Suprapubic skin (tissue), 4 donors: Measurements from ENCODE around the gene WDR90.

Experiments used
- POLR2A ChIP-seq, 2 donors: fragments of 450-650 bp; IDR thresholded peaks; one replicate each; pipeline ENCODE4 v1.6.1; 2017; ENCODE audit warnings: antibody characterized with exemption in 2 of 2, mild to moderate bottlenecking in 2 of 2, moderate library complexity in 2 of 2
- POLR2AphosphoS5 ChIP-seq, 3 donors: sonication (generic); formaldehyde crosslinking; IDR thresholded peaks; one replicate each; pipeline ENCODE4 v1.6.1; 2017; ENCODE audit warnings: antibody characterized with exemption in 3 of 3
- TF ChIP-seq, protein P1 (sequence below), 2 donors: fragments of 200-600 bp in 1 of 2; fragments of 450-650 bp in 1 of 2; sonication (generic) in 1 of 2; IDR thresholded peaks; one replicate each; pipeline ENCODE4 v1.5.1; 2016 to 2019; ENCODE audit warnings: antibody characterized with exemption in 2 of 2, mild to moderate bottlenecking in 1 of 2, moderate library complexity in 1 of 2

- no peak for TF ChIP-seq POLR2A (IDR thresholded peaks at IDR 0.05)
- TF ChIP-seq, protein P1, sequence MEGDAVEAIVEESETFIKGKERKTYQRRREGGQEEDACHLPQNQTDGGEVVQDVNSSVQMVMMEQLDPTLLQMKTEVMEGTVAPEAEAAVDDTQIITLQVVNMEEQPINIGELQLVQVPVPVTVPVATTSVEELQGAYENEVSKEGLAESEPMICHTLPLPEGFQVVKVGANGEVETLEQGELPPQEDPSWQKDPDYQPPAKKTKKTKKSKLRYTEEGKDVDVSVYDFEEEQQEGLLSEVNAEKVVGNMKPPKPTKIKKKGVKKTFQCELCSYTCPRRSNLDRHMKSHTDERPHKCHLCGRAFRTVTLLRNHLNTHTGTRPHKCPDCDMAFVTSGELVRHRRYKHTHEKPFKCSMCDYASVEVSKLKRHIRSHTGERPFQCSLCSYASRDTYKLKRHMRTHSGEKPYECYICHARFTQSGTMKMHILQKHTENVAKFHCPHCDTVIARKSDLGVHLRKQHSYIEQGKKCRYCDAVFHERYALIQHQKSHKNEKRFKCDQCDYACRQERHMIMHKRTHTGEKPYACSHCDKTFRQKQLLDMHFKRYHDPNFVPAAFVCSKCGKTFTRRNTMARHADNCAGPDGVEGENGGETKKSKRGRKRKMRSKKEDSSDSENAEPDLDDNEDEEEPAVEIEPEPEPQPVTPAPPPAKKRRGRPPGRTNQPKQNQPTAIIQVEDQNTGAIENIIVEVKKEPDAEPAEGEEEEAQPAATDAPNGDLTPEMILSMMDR (IDR thresholded peaks at IDR 0.05) = no peak
- no peak for TF ChIP-seq POLR2AphosphoS5 (IDR thresholded peaks at IDR 0.05)
Measured at GRCh38 chr16:621526-622105, 27.5 kb upstream of the WDR90 start.
